ENCODE measurements around the gene SRRD. TPM values are rescaled to one million over a fixed set of nuclear protein-coding genes. Genes with fewer than 3 reads are reported as not detected.

SRRD gene
- total RNA-seq, 3 donors from 2014 or later, result 8.8 to 17.4 (median 15.0) TPM

- H3K4me3 ChIP-seq, result no peak overlapping the region
- no peaks in the 10 kb centered on the region for H3K36me3 ChIP-seq
- H3K9me3 ChIP-seq, result no peaks in the 10 kb centered on the region
- TF ChIP-seq POLR2AphosphoS5 (IDR thresholded peaks at IDR 0.05) (no peak), POLR2A (IDR thresholded peaks at IDR 0.05) (no peak)
- TF ChIP-seq, protein P1, sequence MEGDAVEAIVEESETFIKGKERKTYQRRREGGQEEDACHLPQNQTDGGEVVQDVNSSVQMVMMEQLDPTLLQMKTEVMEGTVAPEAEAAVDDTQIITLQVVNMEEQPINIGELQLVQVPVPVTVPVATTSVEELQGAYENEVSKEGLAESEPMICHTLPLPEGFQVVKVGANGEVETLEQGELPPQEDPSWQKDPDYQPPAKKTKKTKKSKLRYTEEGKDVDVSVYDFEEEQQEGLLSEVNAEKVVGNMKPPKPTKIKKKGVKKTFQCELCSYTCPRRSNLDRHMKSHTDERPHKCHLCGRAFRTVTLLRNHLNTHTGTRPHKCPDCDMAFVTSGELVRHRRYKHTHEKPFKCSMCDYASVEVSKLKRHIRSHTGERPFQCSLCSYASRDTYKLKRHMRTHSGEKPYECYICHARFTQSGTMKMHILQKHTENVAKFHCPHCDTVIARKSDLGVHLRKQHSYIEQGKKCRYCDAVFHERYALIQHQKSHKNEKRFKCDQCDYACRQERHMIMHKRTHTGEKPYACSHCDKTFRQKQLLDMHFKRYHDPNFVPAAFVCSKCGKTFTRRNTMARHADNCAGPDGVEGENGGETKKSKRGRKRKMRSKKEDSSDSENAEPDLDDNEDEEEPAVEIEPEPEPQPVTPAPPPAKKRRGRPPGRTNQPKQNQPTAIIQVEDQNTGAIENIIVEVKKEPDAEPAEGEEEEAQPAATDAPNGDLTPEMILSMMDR (IDR thresholded peaks at IDR 0.05), result no peak
- H3K27ac ChIP-seq, result no peak overlapping the region
- no peaks in the 10 kb centered on the region for H3K4me1 ChIP-seq
- intact Hi-C loops (cut with DNase I; ENCODE audit: low total_unique reads), result no loop called here
- no peak for DNase-seq (ENCODE audit: low spot score in 2 of 2)
- H3K27me3 ChIP-seq, result no peaks in the 10 kb centered on the region
Measured at GRCh38 chr22:26439559-26439958, 44.1 kb upstream of the SRRD start.

DNA sequence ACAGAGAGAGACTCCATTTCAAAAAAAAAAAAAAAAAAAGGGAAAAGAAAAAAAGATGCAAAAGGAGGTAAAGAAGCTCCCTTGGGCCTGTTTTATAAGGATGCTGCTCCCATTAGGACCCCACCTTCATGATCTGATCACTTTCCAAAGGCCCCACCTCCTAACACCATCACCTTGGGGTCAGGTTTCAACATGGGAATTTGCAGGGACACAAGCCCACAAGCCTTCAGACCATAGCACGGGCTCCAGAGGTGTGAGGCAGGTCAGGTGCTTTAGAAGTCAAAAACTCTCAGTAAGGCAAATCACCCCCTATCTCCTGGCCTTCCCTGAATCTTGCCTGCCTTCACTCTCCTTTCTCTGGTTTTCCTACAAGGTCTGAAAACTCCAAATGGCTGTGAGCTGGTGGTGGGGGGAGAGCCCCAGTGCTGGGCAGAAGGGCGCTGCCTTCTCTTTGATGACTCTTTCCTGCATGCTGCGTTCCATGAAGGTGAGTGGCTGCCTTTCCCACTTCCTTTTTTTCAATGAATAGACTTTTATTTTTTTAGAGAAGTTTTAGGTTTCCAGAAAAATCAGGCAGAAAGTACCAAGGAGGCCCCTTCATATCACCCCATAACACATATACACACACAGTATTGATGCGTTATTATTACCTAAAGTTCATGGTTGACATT, 41.5 kb upstream of the SRRD start:
- Histone ChIP-seq H3K4me1 (no peaks in the 10 kb centered on the region), H3K27me3 (no peaks in the 10 kb centered on the region), H3K27ac (no peak overlapping the region), H3K36me3 (no peaks in the 10 kb centered on the region), H3K9me3 (no peaks in the 10 kb centered on the region), H3K4me3 (no peak overlapping the region)
- intact Hi-C loops (cut with DNase I; ENCODE audit: low total_unique reads), result no loop called here
- TF ChIP-seq POLR2AphosphoS5 (IDR thresholded peaks at IDR 0.05) (no peak), POLR2A (IDR thresholded peaks at IDR 0.05) (no peak)
- TF ChIP-seq, protein P1 (IDR thresholded peaks at IDR 0.05), result no peak
- DNase-seq (ENCODE audit: low spot score in 2 of 2), result no peak

DNA sequence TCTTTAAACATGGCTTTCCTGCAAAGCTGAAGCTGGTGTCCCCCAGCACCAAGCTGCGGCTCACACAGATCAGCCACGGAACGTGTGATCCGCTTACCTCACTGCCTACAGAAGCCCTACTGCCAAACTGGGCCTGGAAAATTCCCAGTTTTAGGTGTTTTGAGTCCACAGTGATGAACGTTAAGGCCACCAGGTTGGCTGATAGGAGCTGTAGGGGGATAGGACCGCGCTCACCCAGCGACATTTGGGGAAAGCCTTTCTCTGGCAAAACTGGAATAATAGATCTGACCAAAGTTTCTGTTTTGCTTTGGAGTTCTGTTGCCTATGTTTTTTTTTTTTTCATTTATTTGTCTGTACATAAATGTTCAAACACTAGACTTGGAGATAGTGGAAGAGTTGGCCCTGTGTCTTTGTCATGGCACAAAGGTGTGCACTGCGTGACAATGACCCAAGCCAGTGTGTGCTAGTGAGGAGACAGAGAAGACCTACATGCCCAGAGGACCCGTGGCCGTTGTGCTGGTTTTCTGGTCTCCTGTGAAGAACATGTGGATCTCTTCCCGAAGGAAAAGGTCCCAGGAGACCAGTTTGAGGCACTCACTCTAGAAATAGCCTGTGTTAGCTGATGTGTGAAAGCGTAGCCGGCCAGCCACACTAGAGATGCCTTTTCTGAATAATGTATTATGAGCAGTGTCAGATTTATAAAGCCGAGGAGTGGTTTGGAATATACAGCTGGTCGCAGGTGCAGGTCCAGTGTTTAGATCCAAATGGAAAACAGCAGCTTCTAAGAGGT, 39.6 kb upstream of the SRRD start:
- no peak for DNase-seq (ENCODE audit: low spot score in 2 of 2)
- Histone ChIP-seq H3K27me3 (no peaks in the 10 kb centered on the region), H3K27ac (no peak overlapping the region), H3K36me3 (no peaks in the 10 kb centered on the region), H3K4me1 (no peaks in the 10 kb centered on the region), H3K4me3 (no peak overlapping the region), H3K9me3 (no peaks in the 10 kb centered on the region)
- TF ChIP-seq POLR2AphosphoS5 (IDR thresholded peaks at IDR 0.05), result no peak
- no peak for TF ChIP-seq POLR2A (IDR thresholded peaks at IDR 0.05)
- TF ChIP-seq, protein P1 (IDR thresholded peaks at IDR 0.05), result no peak
- intact Hi-C loops (cut with DNase I; ENCODE audit: low total_unique reads), result no loop called here

- DNase-seq (ENCODE audit: low spot score in 2 of 2), result no peak
- no peaks in the 10 kb centered on the region for H3K27me3 ChIP-seq
- no peaks in the 10 kb centered on the region for H3K36me3 ChIP-seq
- TF ChIP-seq, protein P1 (IDR thresholded peaks at IDR 0.05), result no peak
- no peak for TF ChIP-seq POLR2AphosphoS5 (IDR thresholded peaks at IDR 0.05)
- TF ChIP-seq POLR2A (IDR thresholded peaks at IDR 0.05), result no peak
- H3K27ac ChIP-seq, result no peak overlapping the region
- intact Hi-C loops (cut with DNase I; ENCODE audit: low total_unique reads), result no loop called here
- no peaks in the 10 kb centered on the region for H3K4me1 ChIP-seq
- no peak overlapping the region for H3K4me3 ChIP-seq
- H3K9me3 ChIP-seq, result no peaks in the 10 kb centered on the region
Measured at GRCh38 chr22:26444777-26445176, 38.9 kb upstream of the SRRD start.

GRCh38 chr22:26445577-26446275, 38.0 kb upstream of the SRRD start:
- Histone ChIP-seq H3K9me3 (no peaks in the 10 kb centered on the region), H3K36me3 (peaks cover under 1% of the 10 kb centered on the region), H3K27me3 (no peaks in the 10 kb centered on the region), H3K4me3 (no peak overlapping the region), H3K27ac (no peak overlapping the region), H3K4me1 (no peaks in the 10 kb centered on the region)
- TF ChIP-seq, protein P1 (IDR thresholded peaks at IDR 0.05), result no peak
- TF ChIP-seq POLR2A (IDR thresholded peaks at IDR 0.05), result no peak
- no peak for DNase-seq (ENCODE audit: low spot score in 2 of 2)
- intact Hi-C loops (cut with DNase I; ENCODE audit: low total_unique reads), result no loop called here

Measured in breast epithelium (tissue), 4 donors.